ENCODE data around the gene ZNF593OS.

Gene ZNF593OS

GRCh38 chr1:26184086-26184485 lies 12.5 kb upstream of the ZNF593OS start:
- DNase-seq (ENCODE audit: low read depth): no peak

- no peak for DNase-seq (ENCODE audit: low read depth)
These were observed 10.7 kb upstream of the ZNF593OS start for GRCh38 chr1:26182383-26182696.

- no peak for DNase-seq (ENCODE audit: low read depth)
These were observed 10.2 kb upstream of the ZNF593OS start for GRCh38 chr1:26181586-26182382.

- DNase-seq (ENCODE audit: low read depth): no peak
These were observed 8.4 kb upstream of the ZNF593OS start for GRCh38 chr1:26180010-26180506.

- DNase-seq (ENCODE audit: low read depth): no peak
These were observed 5.6 kb upstream of the ZNF593OS start, which contains the start of gene CNKSR1 for GRCh38 chr1:26177182-26177684. Gene CNKSR1 (plus strand): TSS chr1:26177491. CDS start chr1:26177548, 57 bp downstream.

GRCh38 chr1:26175346-26175745 lies 3.7 kb upstream of the ZNF593OS start:
- no peak for DNase-seq (ENCODE audit: low read depth)

GRCh38 chr1:26170472-26170821 lies 1.2 kb downstream of the ZNF593OS start:
- no peak for DNase-seq (ENCODE audit: low read depth)

GRCh38 chr1:26169669-26170471 lies 1.8 kb downstream of the ZNF593OS start, which contains the start of gene ZNF593:
Gene ZNF593 (plus strand): TSS chr1:26169908. CDS start chr1:26169984, 76 bp downstream.
- DNase-seq (ENCODE audit: low read depth): peak; percentile 28

- DNase-seq (ENCODE audit: low read depth): no peak
These were observed 2.5 kb downstream of the ZNF593OS start for GRCh38 chr1:26169198-26169554.

GRCh38 chr1:26168410-26169197 lies 3.0 kb downstream of the ZNF593OS start, which contains the start of gene C1orf232:
Gene C1orf232 (minus strand): TSS chr1:26168963. CDS start chr1:26168499, 464 bp downstream.
- DNase-seq (ENCODE audit: low read depth): no peak

GRCh38 chr1:26166719-26167281 lies 4.8 kb downstream of the ZNF593OS start:
- no peak for DNase-seq (ENCODE audit: low read depth)

GRCh38 chr1:26164861-26165842 lies 6.5 kb downstream of the ZNF593OS start:
- DNase-seq (ENCODE audit: low read depth): no peak

- no peak for DNase-seq (ENCODE audit: low read depth)
These were observed 7.4 kb downstream of the ZNF593OS start for GRCh38 chr1:26164036-26164860.

GRCh38 chr1:26163684-26164035 lies 8.0 kb downstream of the ZNF593OS start:
- no peak for DNase-seq (ENCODE audit: low read depth)

GRCh38 chr1:26162220-26162709 lies 9.4 kb downstream of the ZNF593OS start:
- DNase-seq (ENCODE audit: low read depth): no peak

GRCh38 chr1:26161415-26162219 lies 10.0 kb downstream of the ZNF593OS start:
- DNase-seq (ENCODE audit: low read depth): no peak

- DNase-seq (ENCODE audit: low read depth): no peak
These were observed 10.9 kb downstream of the ZNF593OS start for GRCh38 chr1:26160527-26161414.

GRCh38 chr1:26159743-26160039 lies 11.9 kb downstream of the ZNF593OS start:
- no peak for DNase-seq (ENCODE audit: low read depth)
